ENCODE data around the gene HOXA13.

The HOXA13 gene

GRCh38 chr7:27188386-27189294 is 11.3 kb downstream of the HOXA13 start:
- H3K36me3 Mint-ChIP-seq (ENCODE audit: low read depth), result no peaks in the 10 kb centered on the region
- peaks cover 100% of the 10 kb centered on the region for H3K27me3 Mint-ChIP-seq (ENCODE audit: low read depth)
- H3K27ac Mint-ChIP-seq, result peak overlapping the region; percentile 53 to 97 (median 78)
- H3K4me3 Mint-ChIP-seq, result peak overlapping the region; percentile 71 to 92 (median 79)
- no peaks in the 10 kb centered on the region for H3K9me3 Mint-ChIP-seq
- no peak for TF ChIP-seq CTCF (IDR thresholded peaks at IDR 0.05; ENCODE audit: unreplicated experiment in 3 of 3)
- peaks cover 43% of the 10 kb centered on the region for H3K4me1 Mint-ChIP-seq

GRCh38 chr7:27187475-27188385 is 12.2 kb downstream of the HOXA13 start:
- H3K4me3 Mint-ChIP-seq, result peak overlapping the region; percentile 71 to 92 (median 79)
- H3K4me1 Mint-ChIP-seq, result peaks cover 41% of the 10 kb centered on the region
- no peak for TF ChIP-seq CTCF (IDR thresholded peaks at IDR 0.05; ENCODE audit: unreplicated experiment in 3 of 3)
- H3K9me3 Mint-ChIP-seq, result no peaks in the 10 kb centered on the region
- peaks cover 100% of the 10 kb centered on the region for H3K27me3 Mint-ChIP-seq (ENCODE audit: low read depth)
- H3K36me3 Mint-ChIP-seq (ENCODE audit: low read depth), result no peaks in the 10 kb centered on the region
- peak overlapping the region; percentile 53 to 97 (median 78) for H3K27ac Mint-ChIP-seq

GRCh38 chr7:27186668-27187474 is 13.0 kb downstream of the HOXA13 start:
- TF ChIP-seq CTCF (IDR thresholded peaks at IDR 0.05; ENCODE audit: unreplicated experiment in 3 of 3), result no peak
- peaks cover 44% of the 10 kb centered on the region for H3K4me1 Mint-ChIP-seq

GRCh38 chr7:27185854-27186667 is 13.8 kb downstream of the HOXA13 start:
- no peak for TF ChIP-seq CTCF (IDR thresholded peaks at IDR 0.05; ENCODE audit: unreplicated experiment in 3 of 3)
- H3K27ac Mint-ChIP-seq, result peak overlapping the region; percentile 27 to 97 (median 97)
- H3K27me3 Mint-ChIP-seq (ENCODE audit: low read depth), result peaks cover 100% of the 10 kb centered on the region
- H3K4me1 Mint-ChIP-seq, result peaks cover 49% of the 10 kb centered on the region
- H3K9me3 Mint-ChIP-seq, result no peaks in the 10 kb centered on the region
- no peaks in the 10 kb centered on the region for H3K36me3 Mint-ChIP-seq (ENCODE audit: low read depth)
- peak overlapping the region; percentile 91 to 92 (median 92) for H3K4me3 Mint-ChIP-seq

More at GRCh38 chr7:27186668-27187474, 13.0 kb downstream of the HOXA13 start:
- Mint-ChIP-seq H3K27me3 (ENCODE audit: low read depth) (peaks cover 100% of the 10 kb centered on the region), H3K4me3 (peak overlapping the region; percentile 91 to 92 (median 92)), H3K36me3 (ENCODE audit: low read depth) (no peaks in the 10 kb centered on the region), H3K9me3 (no peaks in the 10 kb centered on the region), H3K27ac (peak overlapping the region; percentile 27 to 97 (median 97))

All from nephron (organoid).